Transverse colon (tissue), 4 donors: Measurements from ENCODE around the gene ZNF808.

ENCODE experiments used
- CTCF ChIP-seq, 5 experiments: fragments of 200-600 bp in 3 of 5; fragments of 450-650 bp in 2 of 5; sonication (generic) in 3 of 5; IDR thresholded peaks; 1 replicate in 2 of 5; 2 replicates in 3 of 5; pipeline ENCODE4 v1.5.1; 2016 to 2017; ENCODE audit warnings: antibody characterized with exemption in 5 of 5, inconsistent platforms in 3 of 5, mild to moderate bottlenecking in 2 of 5, moderate library complexity in 1 of 5
- EP300 ChIP-seq: sonication (generic); formaldehyde crosslinking; IDR thresholded peaks from one replicate; pipeline ENCODE4 v1.6.1; 2017; ENCODE audit warnings: antibody characterized with exemption, low read depth
- POLR2A ChIP-seq: fragments of 450-650 bp; IDR thresholded peaks from one replicate; pipeline ENCODE4 v1.6.1; 2016; ENCODE audit warnings: antibody characterized with exemption, mild to moderate bottlenecking, moderate library complexity
- POLR2AphosphoS5 ChIP-seq, 3 donors: sonication (generic); formaldehyde crosslinking; IDR thresholded peaks; one replicate each; pipeline ENCODE4 v1.6.1; 2016; ENCODE audit warnings: antibody characterized with exemption in 3 of 3

GRCh38 chr19:52533901-52534300 lies 6.4 kb downstream of the ZNF808 start:
- TF ChIP-seq POLR2A = no peak
- TF ChIP-seq CTCF (IDR thresholded peaks at IDR 0.05) = no peak
- TF ChIP-seq POLR2AphosphoS5 (IDR thresholded peaks at IDR 0.05) = no peak
- no peak for TF ChIP-seq EP300
